GM10266 (cell line): ENCODE measurements around the gene AOC3.

Experiments
- DNase-seq: peaks from one replicate; pipeline ENCODE4 v3.0.0; 2012; ENCODE audit errors: extremely low spot score
- TF ChIP-seq, protein P1 (sequence below): IDR thresholded peaks from 2 replicates; pipeline ENCODE4 v1.5.1; 2012; ENCODE audit warnings: mild to moderate bottlenecking, low read depth; ENCODE audit not compliant: control insufficient read depth, insufficient read depth; ENCODE audit errors: missing control alignments

AOC3 gene

DNA sequence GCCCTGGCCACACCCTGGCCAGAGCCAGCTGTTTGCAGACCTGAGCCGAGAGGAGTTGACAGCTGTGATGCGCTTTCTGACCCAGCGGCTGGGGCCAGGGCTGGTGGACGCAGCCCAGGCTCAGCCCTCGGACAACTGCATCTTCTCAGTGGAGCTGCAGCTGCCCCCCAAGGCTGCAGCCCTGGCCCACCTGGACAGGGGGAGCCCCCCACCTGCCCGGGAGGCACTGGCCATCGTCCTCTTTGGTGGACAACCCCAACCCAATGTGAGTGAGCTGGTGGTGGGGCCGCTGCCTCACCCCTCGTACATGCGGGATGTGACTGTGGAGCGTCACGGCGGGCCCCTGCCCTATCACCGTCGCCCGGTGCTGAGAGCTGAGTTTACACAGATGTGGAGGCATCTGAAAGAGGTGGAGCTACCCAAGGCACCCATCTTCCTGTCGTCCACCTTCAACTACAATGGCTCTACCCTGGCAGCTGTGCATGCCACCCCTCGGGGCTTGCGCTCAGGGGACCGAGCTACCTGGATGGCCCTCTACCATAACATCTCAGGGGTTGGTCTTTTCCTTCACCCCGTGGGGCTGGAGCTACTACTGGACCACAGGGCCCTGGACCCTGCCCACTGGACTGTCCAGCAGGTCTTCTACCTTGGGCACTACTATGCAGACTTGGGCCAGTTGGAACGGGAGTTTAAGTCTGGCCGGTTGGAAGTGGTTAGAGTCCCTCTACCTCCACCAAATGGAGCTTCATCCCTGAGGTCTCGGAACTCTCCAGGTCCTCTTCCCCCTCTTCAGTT is 6.0 kb upstream of the AOC3 start:
- DNase-seq = no peak
- TF ChIP-seq, protein P1, sequence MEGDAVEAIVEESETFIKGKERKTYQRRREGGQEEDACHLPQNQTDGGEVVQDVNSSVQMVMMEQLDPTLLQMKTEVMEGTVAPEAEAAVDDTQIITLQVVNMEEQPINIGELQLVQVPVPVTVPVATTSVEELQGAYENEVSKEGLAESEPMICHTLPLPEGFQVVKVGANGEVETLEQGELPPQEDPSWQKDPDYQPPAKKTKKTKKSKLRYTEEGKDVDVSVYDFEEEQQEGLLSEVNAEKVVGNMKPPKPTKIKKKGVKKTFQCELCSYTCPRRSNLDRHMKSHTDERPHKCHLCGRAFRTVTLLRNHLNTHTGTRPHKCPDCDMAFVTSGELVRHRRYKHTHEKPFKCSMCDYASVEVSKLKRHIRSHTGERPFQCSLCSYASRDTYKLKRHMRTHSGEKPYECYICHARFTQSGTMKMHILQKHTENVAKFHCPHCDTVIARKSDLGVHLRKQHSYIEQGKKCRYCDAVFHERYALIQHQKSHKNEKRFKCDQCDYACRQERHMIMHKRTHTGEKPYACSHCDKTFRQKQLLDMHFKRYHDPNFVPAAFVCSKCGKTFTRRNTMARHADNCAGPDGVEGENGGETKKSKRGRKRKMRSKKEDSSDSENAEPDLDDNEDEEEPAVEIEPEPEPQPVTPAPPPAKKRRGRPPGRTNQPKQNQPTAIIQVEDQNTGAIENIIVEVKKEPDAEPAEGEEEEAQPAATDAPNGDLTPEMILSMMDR = no peak

GRCh38 chr17:42845556-42845917 is 5.5 kb upstream of the AOC3 start:
- no peak for DNase-seq
- TF ChIP-seq, protein P1 = no peak

DNA sequence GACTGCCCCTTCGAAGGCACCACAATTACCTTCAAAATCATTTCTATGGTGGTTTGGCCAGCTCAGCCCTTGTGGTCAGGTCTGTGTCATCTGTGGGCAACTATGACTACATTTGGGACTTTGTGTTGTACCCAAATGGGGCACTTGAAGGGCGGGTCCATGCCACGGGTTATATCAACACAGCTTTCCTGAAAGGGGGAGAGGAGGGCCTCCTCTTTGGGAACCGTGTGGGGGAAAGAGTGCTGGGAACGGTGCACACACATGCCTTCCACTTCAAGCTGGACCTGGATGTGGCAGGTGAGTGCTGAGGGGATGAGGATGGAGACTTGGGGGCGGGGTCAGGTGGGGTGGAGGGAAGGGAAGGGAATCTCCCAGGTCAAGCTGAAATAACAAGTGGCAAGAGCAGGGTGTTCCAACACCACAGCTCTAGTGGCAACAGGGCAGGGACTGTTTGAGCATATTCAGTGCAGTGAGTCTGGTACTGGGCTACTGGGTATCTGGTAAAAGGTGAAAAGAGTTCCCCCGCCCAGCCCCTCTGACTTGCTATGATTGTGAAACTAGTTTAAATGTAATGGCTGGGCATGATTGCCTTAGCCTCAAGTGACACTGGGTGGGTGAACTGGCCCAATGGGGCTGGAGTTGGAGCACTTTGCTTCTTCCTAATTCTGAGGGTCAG is 4.9 kb upstream of the AOC3 start:
- TF ChIP-seq, protein P1 = no peak
- no peak for DNase-seq

DNA sequence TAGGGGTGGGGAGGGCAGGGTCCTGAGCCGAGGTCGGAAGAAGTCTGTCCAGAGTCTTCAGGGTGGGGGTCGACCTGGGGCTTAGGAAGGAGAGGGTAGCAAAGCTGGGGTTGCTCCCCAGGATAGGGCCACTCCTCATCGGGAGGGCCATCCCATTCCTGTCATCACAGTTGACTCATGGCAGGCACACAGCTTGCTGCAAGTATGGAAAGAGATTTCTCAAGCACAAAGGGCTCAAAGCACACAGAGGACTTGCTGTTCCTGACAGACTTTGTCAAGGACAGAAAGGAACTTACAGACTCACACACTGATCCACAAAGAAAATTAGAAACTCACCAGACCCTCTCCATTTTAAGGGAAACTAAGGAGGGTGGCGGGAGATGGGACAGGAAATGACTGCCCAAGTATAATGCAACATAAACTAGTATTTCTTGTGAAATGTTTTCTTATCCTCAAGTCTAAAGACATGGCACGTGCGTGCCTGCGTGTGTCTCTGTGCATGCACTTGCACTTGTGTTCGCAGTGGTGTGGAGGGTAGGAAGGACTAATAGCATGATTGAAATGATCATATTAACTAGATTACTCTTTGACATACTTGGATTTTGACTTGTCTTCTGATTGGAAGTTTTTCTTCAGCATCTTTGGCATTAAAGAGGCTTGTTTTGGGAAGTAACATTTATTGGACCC is 4.3 kb upstream of the AOC3 start:
- no peak for DNase-seq
- TF ChIP-seq, protein P1 = no peak

DNA sequence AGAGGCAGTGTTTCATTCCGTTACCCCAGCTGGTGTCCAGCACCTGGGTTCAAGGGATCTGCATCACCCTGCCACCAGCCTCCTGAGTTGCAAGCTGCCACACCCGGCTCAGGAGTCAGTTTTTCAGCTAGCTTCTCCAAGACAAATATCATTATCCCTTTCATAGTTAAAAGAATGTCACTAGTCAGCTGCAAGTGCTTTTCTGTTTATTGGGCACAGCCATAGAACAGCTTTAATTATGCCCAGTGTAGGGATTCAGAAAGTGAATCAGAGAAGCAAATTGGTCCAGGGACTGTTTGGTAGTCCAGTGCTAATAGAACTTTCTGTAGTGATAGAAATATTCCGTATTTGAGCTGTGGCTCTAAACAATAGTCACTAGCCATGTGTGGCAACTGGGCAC is 2.9 kb upstream of the AOC3 start:
- no peak for DNase-seq
- TF ChIP-seq, protein P1 = no peak

- TF ChIP-seq, protein P1 = no peak
- no peak for DNase-seq
These were observed 2.0 kb upstream of the AOC3 start for GRCh38 chr17:42849031-42849430.
